ENCODE data around the gene PMEPA1.

PMEPA1 gene

GRCh38 chr20:57693670-57694329, 16.0 kb downstream of the PMEPA1 start:
- no peak for DNase-seq (ENCODE audit: low read depth in 2 of 2)

GRCh38 chr20:57693002-57693582, 16.7 kb downstream of the PMEPA1 start:
- no peak for DNase-seq (ENCODE audit: low read depth in 2 of 2)

- no peak for DNase-seq (ENCODE audit: low read depth in 2 of 2)
Observed at GRCh38 chr20:57692393-57692792, 17.4 kb downstream of the PMEPA1 start.

- DNase-seq (ENCODE audit: low read depth in 2 of 2), result no peak
Observed at GRCh38 chr20:57691699-57692098, 18.1 kb downstream of the PMEPA1 start.

GRCh38 chr20:57690525-57690924, 19.3 kb downstream of the PMEPA1 start:
- DNase-seq (ENCODE audit: low read depth in 2 of 2), result no peak

GRCh38 chr20:57689745-57690481, 19.9 kb downstream of the PMEPA1 start:
- DNase-seq (ENCODE audit: low read depth in 2 of 2), result no peak

GRCh38 chr20:57688864-57689263, 21.0 kb downstream of the PMEPA1 start:
- no peak for DNase-seq (ENCODE audit: low read depth in 2 of 2)

- DNase-seq (ENCODE audit: low read depth in 2 of 2), result no peak
Observed at GRCh38 chr20:57688295-57688694, 21.5 kb downstream of the PMEPA1 start.

- no peak for DNase-seq (ENCODE audit: low read depth in 2 of 2)
Observed at GRCh38 chr20:57686931-57687652, 22.7 kb downstream of the PMEPA1 start.

- no peak for DNase-seq (ENCODE audit: low read depth in 2 of 2)
Observed at GRCh38 chr20:57685146-57685758, 24.6 kb downstream of the PMEPA1 start.

GRCh38 chr20:57684808-57685140, 25.0 kb downstream of the PMEPA1 start:
- DNase-seq (ENCODE audit: low read depth in 2 of 2), result no peak

GRCh38 chr20:57683881-57684807, 25.7 kb downstream of the PMEPA1 start:
- no peak for DNase-seq (ENCODE audit: low read depth in 2 of 2)

- no peak for DNase-seq (ENCODE audit: low read depth in 2 of 2)
Observed at GRCh38 chr20:57683287-57683686, 26.5 kb downstream of the PMEPA1 start.

GRCh38 chr20:57682184-57683101, 27.4 kb downstream of the PMEPA1 start:
- DNase-seq (ENCODE audit: low read depth in 2 of 2), result no peak

- no peak for DNase-seq (ENCODE audit: low read depth in 2 of 2)
Observed at GRCh38 chr20:57680934-57681914, 28.6 kb downstream of the PMEPA1 start.

- DNase-seq (ENCODE audit: low read depth in 2 of 2), result no peak
Observed at GRCh38 chr20:57680131-57680716, 29.6 kb downstream of the PMEPA1 start.

GRCh38 chr20:57679113-57679512, 30.7 kb downstream of the PMEPA1 start:
- DNase-seq (ENCODE audit: low read depth in 2 of 2), result no peak

GRCh38 chr20:57678340-57678739, 31.5 kb downstream of the PMEPA1 start:
- no peak for DNase-seq (ENCODE audit: low read depth in 2 of 2)
